ENCODE measurements around the gene RPS6KA5. TPM values are rescaled to one million over a fixed set of nuclear protein-coding genes. Genes with fewer than 3 reads are reported as not detected.

The RPS6KA5 gene
- total RNA-seq, 1 experiment from 2014 or later = 1.9 TPM

DNA sequence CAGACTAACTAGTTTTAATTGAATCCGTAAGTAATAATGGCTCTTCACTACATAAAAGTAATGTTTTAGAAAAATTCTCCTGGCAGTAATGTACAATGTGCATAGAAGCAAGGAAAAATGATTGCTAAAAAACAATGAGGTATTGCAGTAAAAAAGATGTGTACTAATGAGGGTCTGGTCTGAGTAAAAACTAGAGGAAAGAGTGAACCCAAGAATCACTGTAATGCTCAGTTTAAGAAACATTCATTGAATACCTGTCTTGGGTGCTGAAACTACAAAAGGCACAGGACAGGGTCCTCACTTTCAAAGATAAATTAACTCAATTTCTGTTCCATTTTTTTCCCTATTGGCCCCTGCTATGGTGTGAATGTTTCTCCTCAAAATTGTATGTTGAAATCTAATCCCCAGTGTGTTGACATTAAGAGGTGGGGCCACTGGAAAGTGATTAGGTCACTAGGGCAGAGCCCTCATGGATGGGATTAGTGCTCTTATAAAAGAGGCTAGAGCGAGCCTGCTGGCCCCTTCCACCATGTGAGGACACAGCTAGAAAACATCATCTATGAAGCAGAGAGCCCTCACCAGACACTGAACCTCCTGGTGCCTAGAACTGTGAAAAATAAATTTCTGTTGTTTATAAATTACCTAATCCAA lies 51.6 kb downstream of the RPS6KA5 start:
- DNase-seq (ENCODE audit: low read depth in 1 of 2, low spot score in 2 of 2) = no peak
- Histone ChIP-seq H3K36me3 (no peaks in the 10 kb centered on the region), H3K4me3 (no peak overlapping the region), H3K27me3 (replicated peaks) (no peaks in the 10 kb centered on the region), H3K4me1 (replicated peaks) (no peaks in the 10 kb centered on the region), H3K9me3 (replicated peaks) (no peaks in the 10 kb centered on the region), H3K27ac (no peak overlapping the region)

DNA sequence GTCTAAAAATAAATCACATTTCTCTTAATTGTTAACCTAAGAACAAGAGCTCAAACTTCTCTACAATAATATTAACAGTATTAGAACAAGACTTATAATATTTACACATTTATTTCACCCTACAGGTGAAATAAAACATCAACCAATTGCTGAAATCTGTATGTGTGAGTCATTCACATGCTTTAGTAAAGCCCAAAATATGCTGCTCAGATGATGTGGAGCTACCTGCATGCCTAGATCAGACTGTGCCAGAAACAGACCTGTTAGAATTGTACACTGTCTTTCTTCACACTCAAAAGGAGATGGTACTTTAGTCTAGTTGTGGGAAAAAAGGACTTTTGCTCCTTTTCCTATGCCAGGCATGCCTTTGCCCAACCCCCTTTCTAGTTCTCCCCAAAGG lies 54.7 kb downstream of the RPS6KA5 start:
- no peak for DNase-seq (ENCODE audit: low read depth in 1 of 2, low spot score in 2 of 2)

DNA sequence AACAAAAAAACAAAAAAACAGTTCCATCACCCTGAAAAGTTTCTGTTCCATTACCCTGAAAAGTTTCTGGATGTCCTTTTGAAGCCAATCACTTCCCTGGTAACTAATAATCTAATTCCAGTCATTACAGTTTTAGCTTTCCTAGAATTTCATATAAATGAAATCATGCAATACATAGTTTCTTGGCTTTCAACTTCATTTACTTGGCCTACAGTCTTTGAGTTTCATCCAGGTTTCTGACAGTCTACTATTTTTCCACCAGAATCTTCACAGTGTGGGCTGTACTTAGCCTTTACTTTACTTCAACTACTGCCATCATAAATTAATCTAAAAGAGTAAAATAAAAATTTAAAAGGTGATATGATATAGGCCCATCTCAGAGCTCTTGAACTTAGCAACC lies 55.5 kb downstream of the RPS6KA5 start:
- no peak for DNase-seq (ENCODE audit: low read depth in 1 of 2, low spot score in 2 of 2)
- H3K36me3 ChIP-seq = no peaks in the 10 kb centered on the region
- H3K27me3 ChIP-seq (replicated peaks) = no peaks in the 10 kb centered on the region
- H3K9me3 ChIP-seq (replicated peaks) = no peaks in the 10 kb centered on the region
- H3K27ac ChIP-seq = no peak overlapping the region
- H3K4me1 ChIP-seq (replicated peaks) = no peaks in the 10 kb centered on the region
- H3K4me3 ChIP-seq = no peak overlapping the region

More for the DNA sequence above, 54.7 kb downstream of the RPS6KA5 start:
- Histone ChIP-seq H3K36me3 (no peaks in the 10 kb centered on the region), H3K27me3 (replicated peaks) (no peaks in the 10 kb centered on the region), H3K4me3 (no peak overlapping the region), H3K27ac (no peak overlapping the region), H3K9me3 (replicated peaks) (no peaks in the 10 kb centered on the region), H3K4me1 (replicated peaks) (no peaks in the 10 kb centered on the region)

DNA sequence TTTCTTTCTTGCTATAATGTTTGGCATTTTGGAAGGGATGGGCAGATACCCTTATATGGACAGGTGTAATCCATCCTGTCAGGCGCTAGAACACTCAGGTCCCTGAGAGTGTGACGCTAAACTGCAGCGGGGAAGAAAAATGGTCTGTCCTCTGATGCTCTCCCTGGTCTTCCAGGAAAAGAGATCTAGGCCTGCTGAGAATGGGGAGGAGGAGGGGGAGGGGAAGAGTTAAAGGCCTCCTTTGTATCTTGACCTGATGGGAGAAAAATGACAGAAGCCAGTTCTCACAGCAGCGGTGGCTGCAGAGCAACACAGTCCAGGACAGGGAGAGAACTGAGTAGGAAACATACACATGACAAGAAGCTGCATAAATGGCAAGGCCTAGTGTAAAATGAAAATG lies 61.1 kb downstream of the RPS6KA5 start:
- no peak overlapping the region for H3K27ac ChIP-seq
- no peaks in the 10 kb centered on the region for H3K9me3 ChIP-seq (replicated peaks)
- no peak overlapping the region for H3K4me3 ChIP-seq
- DNase-seq (ENCODE audit: low read depth in 1 of 2, low spot score in 2 of 2) = no peak
- no peaks in the 10 kb centered on the region for H3K36me3 ChIP-seq
- H3K4me1 ChIP-seq (replicated peaks) = no peaks in the 10 kb centered on the region
- no peaks in the 10 kb centered on the region for H3K27me3 ChIP-seq (replicated peaks)

DNA sequence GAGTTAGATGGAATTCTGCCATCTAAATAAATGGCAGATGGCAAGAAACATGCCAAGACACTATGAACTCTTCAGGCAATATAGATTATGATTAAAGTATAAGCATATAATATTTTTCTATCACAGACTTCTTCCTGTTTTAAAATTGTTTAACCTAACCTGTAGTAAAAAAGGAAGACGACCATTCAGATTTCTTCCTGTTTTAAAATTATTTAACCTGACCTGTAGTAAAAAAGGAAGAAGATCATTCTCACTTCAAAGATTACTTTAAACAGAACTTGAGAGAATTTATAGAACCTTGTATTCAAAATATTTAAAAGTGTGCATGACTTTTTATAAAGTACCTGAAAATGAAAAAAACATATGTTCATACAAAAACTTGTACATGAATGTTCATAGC lies 63.5 kb downstream of the RPS6KA5 start:
- Histone ChIP-seq H3K4me3 (no peak overlapping the region), H3K36me3 (no peaks in the 10 kb centered on the region), H3K27me3 (replicated peaks) (no peaks in the 10 kb centered on the region), H3K27ac (no peak overlapping the region), H3K4me1 (replicated peaks) (no peaks in the 10 kb centered on the region), H3K9me3 (replicated peaks) (no peaks in the 10 kb centered on the region)
- DNase-seq (ENCODE audit: low read depth in 1 of 2, low spot score in 2 of 2) = no peak

DNA sequence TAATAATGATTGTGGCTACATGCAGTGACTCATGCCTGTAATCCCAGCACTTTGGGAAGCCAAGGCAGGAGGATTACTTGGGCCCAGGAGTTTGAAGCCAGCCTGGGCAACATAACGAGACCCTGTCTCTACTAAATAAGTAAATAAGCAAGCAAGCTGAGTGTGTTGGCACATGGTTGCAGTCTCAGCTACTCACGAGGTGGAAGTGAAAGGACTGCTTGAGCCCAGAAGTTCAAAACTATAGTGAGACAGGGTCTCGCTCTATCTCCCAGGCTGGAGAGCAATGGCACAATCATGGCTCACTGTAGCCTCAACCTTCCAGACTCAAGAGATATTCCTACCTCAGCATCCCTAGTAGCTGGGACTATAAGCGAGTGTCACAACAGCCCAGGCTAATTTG lies 64.7 kb downstream of the RPS6KA5 start:
- Histone ChIP-seq H3K27ac (no peak overlapping the region), H3K9me3 (replicated peaks) (no peaks in the 10 kb centered on the region), H3K4me3 (no peak overlapping the region), H3K27me3 (replicated peaks) (no peaks in the 10 kb centered on the region), H3K4me1 (replicated peaks) (no peaks in the 10 kb centered on the region), H3K36me3 (no peaks in the 10 kb centered on the region)
- no peak for DNase-seq (ENCODE audit: low read depth in 1 of 2, low spot score in 2 of 2)

DNA sequence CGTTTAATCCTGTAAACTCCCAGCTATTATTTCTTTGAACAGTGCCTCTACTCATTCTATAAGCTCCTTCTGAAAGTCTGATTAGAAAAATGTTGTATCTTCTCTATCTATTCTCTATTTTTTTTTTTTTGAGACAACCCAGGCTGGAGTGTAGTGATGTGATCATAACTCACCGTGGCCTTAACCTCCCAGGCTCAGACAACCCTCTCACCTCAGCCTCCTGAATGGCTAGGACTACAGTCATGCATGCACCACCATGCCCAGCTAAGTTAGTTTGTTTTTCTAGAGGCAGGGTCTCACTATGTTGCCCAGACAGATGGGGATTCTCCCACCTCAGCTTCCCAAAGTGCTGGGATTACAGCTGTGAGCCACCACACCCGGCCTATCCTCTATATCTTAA lies 66.6 kb downstream of the RPS6KA5 start:
- DNase-seq (ENCODE audit: low read depth in 1 of 2, low spot score in 2 of 2) = no peak
- no peaks in the 10 kb centered on the region for H3K27me3 ChIP-seq (replicated peaks)
- H3K36me3 ChIP-seq = no peaks in the 10 kb centered on the region
- no peaks in the 10 kb centered on the region for H3K9me3 ChIP-seq (replicated peaks)
- H3K4me3 ChIP-seq = no peak overlapping the region
- H3K27ac ChIP-seq = no peak overlapping the region
- no peaks in the 10 kb centered on the region for H3K4me1 ChIP-seq (replicated peaks)

DNA sequence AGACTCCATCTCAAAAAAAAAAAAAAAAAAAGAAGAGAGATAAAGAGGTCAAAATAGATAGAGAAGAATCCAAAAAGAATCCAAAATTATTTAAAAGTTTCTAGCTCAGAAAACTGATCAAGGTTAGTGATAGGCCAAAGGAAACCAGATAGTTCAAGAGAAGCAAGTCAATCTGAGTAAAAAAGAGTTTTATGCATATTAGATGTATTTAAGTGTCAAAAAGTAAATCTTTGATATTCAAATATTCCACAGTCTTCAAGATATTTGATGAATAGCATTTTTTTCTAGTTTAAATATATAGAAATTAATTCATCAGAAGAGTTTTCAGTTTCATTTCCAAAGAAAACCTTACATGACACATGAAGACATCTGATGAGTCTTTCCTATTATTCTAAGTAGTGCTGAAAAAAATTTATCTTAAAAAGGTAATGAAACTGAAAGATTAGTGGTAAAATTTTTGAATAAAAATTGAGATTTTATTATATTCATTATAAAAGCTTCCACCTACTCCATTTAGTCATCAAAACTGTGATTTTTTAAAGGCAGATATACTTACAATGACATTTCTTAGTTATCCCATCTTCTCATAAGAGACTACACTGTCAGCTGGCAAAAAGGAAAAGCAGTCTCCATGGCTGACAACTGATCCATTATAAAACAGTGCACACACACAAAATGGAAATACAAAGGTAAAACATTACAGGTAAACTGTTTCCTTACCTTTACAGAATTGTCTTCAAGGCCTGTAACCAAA lies 68.6 kb downstream of the RPS6KA5 start:
- H3K4me1 ChIP-seq (replicated peaks) = no peaks in the 10 kb centered on the region
- no peaks in the 10 kb centered on the region for H3K27me3 ChIP-seq (replicated peaks)
- H3K27ac ChIP-seq = no peak overlapping the region
- no peaks in the 10 kb centered on the region for H3K9me3 ChIP-seq (replicated peaks)
- DNase-seq (ENCODE audit: low read depth in 1 of 2, low spot score in 2 of 2) = no peak
- no peak overlapping the region for H3K4me3 ChIP-seq
- no peaks in the 10 kb centered on the region for H3K36me3 ChIP-seq

DNA sequence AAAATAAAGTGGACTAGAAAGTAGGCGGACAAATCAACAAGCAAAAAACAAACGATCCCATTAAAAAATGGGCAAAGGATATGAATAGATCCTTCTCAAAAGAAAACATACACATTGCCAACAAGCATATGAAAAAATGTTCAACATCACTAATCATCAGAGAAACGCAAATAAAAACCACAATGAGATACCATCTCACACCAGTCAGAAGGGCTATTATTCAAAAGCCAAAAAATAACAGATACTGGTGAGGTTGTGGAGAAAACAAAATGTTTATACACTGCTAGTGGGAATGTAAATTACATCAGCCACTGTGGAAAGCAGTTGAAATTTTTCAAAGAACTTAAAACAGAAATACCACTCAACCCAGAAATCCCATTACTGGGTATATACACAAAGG lies 70.3 kb downstream of the RPS6KA5 start:
- DNase-seq (ENCODE audit: low read depth in 1 of 2, low spot score in 2 of 2) = no peak
- no peaks in the 10 kb centered on the region for H3K4me1 ChIP-seq (replicated peaks)

DNA sequence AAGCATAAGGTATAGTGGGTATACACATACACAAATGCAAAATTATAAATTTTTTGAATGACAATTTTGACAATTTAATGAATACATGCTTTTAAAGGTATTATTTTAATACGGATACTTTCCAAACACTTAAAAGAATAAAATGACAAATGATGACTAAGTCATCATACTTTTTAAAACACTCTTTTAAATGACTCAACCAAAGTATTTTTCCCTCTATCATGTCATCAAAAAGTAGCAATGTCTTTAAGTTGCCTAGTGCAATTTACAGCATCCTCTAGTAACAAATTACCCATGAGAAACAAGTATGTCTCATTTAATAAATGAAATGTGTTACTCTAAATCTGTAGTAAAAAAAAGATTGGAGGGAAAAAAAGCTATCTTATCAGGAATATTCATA lies 73.3 kb downstream of the RPS6KA5 start:
- Histone ChIP-seq H3K4me1 (replicated peaks) (no peaks in the 10 kb centered on the region), H3K4me3 (no peak overlapping the region), H3K27ac (no peak overlapping the region), H3K36me3 (no peaks in the 10 kb centered on the region), H3K27me3 (replicated peaks) (no peaks in the 10 kb centered on the region), H3K9me3 (replicated peaks) (no peaks in the 10 kb centered on the region)
- DNase-seq (ENCODE audit: low read depth in 1 of 2, low spot score in 2 of 2) = no peak

More for the DNA sequence above, 70.3 kb downstream of the RPS6KA5 start:
- no peak overlapping the region for H3K27ac ChIP-seq
- H3K9me3 ChIP-seq (replicated peaks) = no peaks in the 10 kb centered on the region
- no peak overlapping the region for H3K4me3 ChIP-seq
- no peaks in the 10 kb centered on the region for H3K36me3 ChIP-seq
- no peaks in the 10 kb centered on the region for H3K27me3 ChIP-seq (replicated peaks)

DNA sequence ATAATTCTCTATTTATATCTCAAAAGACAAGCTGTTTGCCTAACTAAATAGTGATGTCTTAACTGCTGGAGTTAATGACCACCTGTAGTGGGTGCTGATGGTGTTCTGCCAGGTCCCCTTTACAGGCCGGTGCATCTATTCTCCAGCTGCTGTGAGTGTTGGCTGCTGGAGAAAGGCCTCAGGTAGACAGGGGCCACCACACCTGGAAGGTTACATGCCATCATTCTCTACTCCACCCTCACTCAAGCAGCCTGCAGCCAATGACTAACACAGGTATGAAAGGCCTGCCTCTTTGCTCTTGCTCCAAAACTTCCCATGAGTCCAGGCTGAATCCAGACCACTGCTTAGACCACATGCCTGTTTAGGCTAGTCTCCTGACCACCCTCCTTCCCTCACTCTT lies 73.9 kb downstream of the RPS6KA5 start:
- DNase-seq (ENCODE audit: low read depth in 1 of 2, low spot score in 2 of 2) = no peak
- no peaks in the 10 kb centered on the region for H3K9me3 ChIP-seq (replicated peaks)
- no peak overlapping the region for H3K27ac ChIP-seq
- no peaks in the 10 kb centered on the region for H3K27me3 ChIP-seq (replicated peaks)
- no peaks in the 10 kb centered on the region for H3K36me3 ChIP-seq
- H3K4me3 ChIP-seq = no peak overlapping the region
- no peaks in the 10 kb centered on the region for H3K4me1 ChIP-seq (replicated peaks)

DNA sequence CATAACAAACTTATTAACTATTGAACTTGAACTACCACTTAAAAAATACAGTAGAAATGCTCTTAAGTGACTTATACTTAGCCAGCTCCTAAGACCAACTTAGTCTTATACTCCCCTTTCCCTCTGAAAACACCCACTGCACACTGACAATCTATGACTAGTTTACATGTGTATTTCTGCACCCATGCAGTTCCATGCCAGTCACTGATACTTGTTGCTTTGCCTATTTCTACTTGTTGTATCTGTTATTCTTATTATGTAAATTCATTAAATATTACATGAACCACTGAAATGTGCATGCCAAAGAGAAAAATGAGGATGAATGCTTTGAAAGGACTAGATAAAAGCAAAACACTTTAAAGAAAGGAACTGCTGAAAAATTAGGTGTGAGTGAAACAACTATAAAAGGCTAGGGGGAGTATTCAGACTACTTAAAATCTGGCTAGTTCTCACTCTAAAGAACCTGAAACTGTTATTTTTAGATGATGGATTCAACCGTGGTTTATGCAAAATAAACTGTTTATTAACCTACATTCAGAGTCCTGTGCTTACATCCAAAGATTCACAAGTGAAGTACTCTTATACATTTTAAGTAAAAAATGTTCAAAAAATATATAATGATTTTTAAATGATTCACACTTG lies 74.7 kb downstream of the RPS6KA5 start:
- DNase-seq (ENCODE audit: low read depth in 1 of 2, low spot score in 2 of 2) = no peak
- Histone ChIP-seq H3K4me1 (replicated peaks) (no peaks in the 10 kb centered on the region), H3K27me3 (replicated peaks) (no peaks in the 10 kb centered on the region), H3K4me3 (no peak overlapping the region), H3K36me3 (no peaks in the 10 kb centered on the region), H3K9me3 (replicated peaks) (no peaks in the 10 kb centered on the region), H3K27ac (no peak overlapping the region)

DNA sequence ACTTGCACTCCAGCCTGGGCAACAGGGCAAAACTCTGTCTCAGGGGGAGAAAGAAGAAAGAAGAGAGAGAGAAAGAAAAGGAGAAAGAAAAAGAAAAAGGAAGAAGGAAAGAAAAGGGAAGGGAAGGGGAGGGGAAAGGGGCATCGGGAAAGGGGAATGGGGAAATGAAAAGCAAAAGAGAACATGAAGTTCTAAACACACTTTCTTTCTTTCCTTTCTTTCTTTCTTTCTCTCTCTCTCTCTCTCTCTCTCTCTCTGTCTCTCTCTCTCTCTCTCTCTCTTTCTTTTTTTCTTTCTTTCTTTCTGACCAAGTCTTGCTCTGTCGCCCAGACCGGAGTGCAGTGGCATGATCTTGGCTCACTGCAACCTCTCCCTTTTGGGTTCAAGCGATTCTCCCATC lies 76.9 kb downstream of the RPS6KA5 start:
- no peak for DNase-seq (ENCODE audit: low read depth in 1 of 2, low spot score in 2 of 2)
- no peak overlapping the region for H3K4me3 ChIP-seq

DNA sequence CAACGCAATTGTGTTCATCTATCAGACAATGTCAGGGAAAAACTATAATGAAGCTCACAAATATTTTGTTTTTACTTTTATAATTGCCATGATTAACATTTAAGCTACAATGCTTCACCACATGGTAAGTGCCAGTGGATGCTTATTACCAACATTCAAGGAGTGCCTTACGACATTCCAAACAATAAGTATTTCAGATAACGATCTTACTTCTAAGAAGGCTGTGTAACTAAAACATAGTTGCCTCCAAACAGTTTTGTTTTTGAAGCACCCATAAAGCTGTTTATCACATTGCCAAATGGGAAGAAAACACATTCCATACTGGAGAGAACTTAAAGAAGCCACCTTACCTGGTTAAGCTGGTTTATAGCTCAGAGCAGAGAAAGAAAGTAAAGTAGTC lies 78.8 kb downstream of the RPS6KA5 start:
- Histone ChIP-seq H3K4me1 (replicated peaks) (no peaks in the 10 kb centered on the region), H3K27ac (no peak overlapping the region), H3K27me3 (replicated peaks) (no peaks in the 10 kb centered on the region), H3K36me3 (no peaks in the 10 kb centered on the region), H3K4me3 (no peak overlapping the region), H3K9me3 (replicated peaks) (no peaks in the 10 kb centered on the region)
- no peak for DNase-seq (ENCODE audit: low read depth in 1 of 2, low spot score in 2 of 2)

More for the DNA sequence above, 76.9 kb downstream of the RPS6KA5 start:
- H3K36me3 ChIP-seq = no peaks in the 10 kb centered on the region
- no peak overlapping the region for H3K27ac ChIP-seq
- H3K9me3 ChIP-seq (replicated peaks) = no peaks in the 10 kb centered on the region
- H3K27me3 ChIP-seq (replicated peaks) = no peaks in the 10 kb centered on the region
- no peaks in the 10 kb centered on the region for H3K4me1 ChIP-seq (replicated peaks)

Measured in SJSA1 (cell line).